Skeletal muscle satellite cell (primary cell): ENCODE measurements around the gene ZNF546. TPM values are rescaled to one million over a fixed set of nuclear protein-coding genes. Genes with fewer than 3 reads are reported as not detected.
"Not testable (repeated sequence)": the region's sequence is repeated elsewhere in the genome, so short reads cannot be mapped to it uniquely, and the experiment has no call there.

Experiments used
- H3K27me3 ChIP-seq: 2 replicates; pipeline ENCODE4 v1.7.0; 2013; ENCODE audit warnings: low read length; ENCODE audit not compliant: control insufficient read depth, insufficient read depth
- H3K36me3 ChIP-seq: 2 replicates; pipeline ENCODE4 v1.7.0; 2013; ENCODE audit warnings: mild to moderate bottlenecking, control low read depth, low read length; ENCODE audit not compliant: insufficient read depth
- H3K4me1 ChIP-seq: 2 replicates; pipeline ENCODE4 v1.7.0; 2013; ENCODE audit warnings: low read length; ENCODE audit not compliant: control insufficient read depth, insufficient read depth
- H3K4me2 ChIP-seq: 2 replicates; pipeline ENCODE4 v1.7.0; 2013; ENCODE audit warnings: mild to moderate bottlenecking, low read length
- H3K4me3 ChIP-seq: 2 replicates; pipeline ENCODE4 v1.7.0; 2013; ENCODE audit warnings: low read length
- H3K9ac ChIP-seq: 2 replicates; pipeline ENCODE4 v1.7.0; 2013; ENCODE audit warnings: mild to moderate bottlenecking, low read depth, low read length, moderate library complexity
- H3K9me3 ChIP-seq: replicated peaks from 2 replicates; pipeline ENCODE4 v1.7.0; 2013; ENCODE audit warnings: mild to moderate bottlenecking, control low read depth, low read length
- total RNA-seq: library from RNA; depleted of rRNA; stranded (reverse); fragments of >200 nt; gene quantifications from 2 replicates; pipeline ENCODE4 v1.2.3, GENCODE V29; 2012; rRNA removed

Gene ZNF546
- 2.0 and 3.0 TPM in 2 replicates for total RNA-seq

DNA sequence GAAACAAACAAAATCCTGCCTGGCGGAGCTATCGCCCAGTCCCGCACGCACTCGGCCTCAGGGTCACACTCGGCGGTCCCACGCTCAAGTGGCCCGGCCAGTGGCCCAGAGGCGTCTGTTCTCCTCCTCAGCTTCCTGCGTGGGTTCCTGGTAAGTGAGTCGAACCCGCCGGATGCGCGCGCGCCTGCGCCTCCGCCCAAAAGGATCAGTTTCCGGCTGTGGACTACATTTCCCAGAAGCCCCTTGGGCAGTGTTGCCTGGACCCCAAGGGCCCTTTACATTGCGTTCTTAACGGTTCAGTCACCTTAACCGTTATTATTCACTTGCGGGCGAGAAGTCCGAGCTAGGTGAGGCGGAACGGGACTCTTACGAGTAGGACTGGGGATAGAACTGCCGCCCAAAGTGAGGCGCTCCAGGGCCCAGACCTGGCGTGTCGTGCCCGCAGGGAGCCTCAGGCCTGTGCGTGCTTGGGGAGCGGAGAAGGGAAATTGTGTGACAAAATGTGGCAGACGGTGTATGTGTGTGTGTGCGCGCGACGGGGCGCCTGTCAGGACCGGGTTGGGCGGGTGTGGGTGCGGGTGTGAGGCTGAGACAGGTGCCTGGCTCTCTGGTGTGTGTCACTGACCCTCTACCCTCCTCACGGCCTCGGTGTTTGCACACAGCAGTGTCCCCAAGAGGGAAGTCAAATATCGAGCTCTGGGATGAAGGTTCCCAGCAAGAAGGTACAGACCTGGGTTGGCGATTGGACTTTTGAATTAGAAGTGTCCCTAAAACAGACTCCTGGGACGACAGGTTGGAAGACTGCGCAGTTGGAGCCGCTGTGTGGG is at the start of gene ZNF546:
Gene ZNF546, plus strand, starts transcription at position 250 of the 827 bp plus-strand sequence. CDS start 1,267 bp downstream, outside the sequence.
- H3K36me3 ChIP-seq, result no peaks in the 10 kb centered on the region
- H3K4me1 ChIP-seq, result peaks cover 25% of the 10 kb centered on the region
- H3K4me2 ChIP-seq, result peak within 1 kb of the TSS; percentile 98
- H3K9me3 ChIP-seq, result no peaks in the 10 kb centered on the region
- peak within 1 kb of the TSS; percentile 92 for H3K4me3 ChIP-seq
- no peaks in the 10 kb centered on the region for H3K27me3 ChIP-seq
- peak within 1 kb of the TSS; percentile 95 for H3K9ac ChIP-seq

DNA sequence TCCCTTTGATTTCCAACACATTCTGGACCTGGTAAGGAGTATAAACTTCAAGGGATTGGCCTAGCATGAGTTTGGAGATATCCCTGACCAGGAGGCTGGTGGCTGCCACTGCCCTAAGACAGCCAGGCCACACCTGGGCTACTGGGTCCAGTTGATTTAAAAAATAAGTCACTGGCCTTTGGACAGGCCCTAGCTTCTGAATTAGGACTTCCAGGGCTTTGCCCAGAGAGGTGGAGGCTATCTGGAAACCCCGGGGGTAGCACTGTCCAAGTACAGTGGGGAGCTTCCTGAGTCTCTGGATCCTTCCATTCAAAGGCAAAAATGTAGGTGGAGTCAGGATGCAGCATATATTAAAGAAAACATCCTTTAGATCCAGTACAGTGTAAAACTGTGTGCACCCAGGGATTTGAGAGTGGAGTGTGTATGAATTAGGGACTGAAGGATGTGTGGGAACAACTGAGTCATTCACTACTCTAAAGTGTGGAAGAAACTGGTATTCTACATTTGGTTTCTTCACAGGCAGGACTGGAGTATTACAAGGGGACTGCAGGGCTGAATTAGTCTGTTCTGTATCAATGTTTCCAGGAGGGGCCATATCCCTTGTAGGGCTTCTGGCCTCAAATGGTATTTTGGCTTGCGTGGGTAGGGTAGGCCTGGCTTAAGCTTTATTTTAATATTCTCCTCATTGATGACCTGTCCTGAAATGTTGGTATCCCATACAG is 47.7 kb upstream of the ZNF546 start:
- Histone ChIP-seq H3K9me3 (no peaks in the 10 kb centered on the region), H3K9ac (no peak overlapping the region), H3K4me1 (no peaks in the 10 kb centered on the region), H3K27me3 (no peaks in the 10 kb centered on the region), H3K36me3 (no peaks in the 10 kb centered on the region), H3K4me3 (no peak overlapping the region), H3K4me2 (no peak overlapping the region)

DNA sequence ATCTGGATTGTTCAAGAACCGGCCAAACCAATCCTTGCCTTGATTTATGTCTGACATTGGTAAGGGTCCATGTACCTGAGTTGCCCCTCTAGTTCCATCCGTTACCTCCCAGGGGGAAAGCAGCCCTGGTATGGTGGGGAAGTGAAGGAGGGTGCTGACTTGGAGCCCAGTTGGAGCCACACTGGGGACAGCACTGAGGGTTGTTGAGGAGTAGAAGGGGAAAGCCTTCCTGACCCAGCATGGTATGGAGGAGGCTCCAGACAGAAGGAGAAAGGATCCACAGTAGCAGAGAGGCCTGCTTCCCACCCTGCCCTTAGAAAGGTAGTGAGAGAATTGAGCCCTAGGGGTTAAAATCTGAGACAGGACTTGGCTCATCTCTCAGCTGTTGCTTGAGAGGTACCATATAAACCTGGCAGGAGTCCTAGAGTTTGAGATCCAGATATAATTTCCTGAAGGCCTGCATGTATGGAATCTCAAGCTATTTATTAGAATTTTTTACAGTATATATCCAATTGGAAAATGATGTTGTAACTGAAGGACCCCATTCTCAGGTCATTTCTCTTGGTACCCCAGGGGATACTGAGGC is 45.7 kb upstream of the ZNF546 start:
- Histone ChIP-seq H3K27me3 (no peaks in the 10 kb centered on the region), H3K4me1 (no peaks in the 10 kb centered on the region), H3K9ac (no peak overlapping the region), H3K36me3 (no peaks in the 10 kb centered on the region), H3K4me3 (no peak overlapping the region), H3K9me3 (no peaks in the 10 kb centered on the region), H3K4me2 (no peak overlapping the region)

DNA sequence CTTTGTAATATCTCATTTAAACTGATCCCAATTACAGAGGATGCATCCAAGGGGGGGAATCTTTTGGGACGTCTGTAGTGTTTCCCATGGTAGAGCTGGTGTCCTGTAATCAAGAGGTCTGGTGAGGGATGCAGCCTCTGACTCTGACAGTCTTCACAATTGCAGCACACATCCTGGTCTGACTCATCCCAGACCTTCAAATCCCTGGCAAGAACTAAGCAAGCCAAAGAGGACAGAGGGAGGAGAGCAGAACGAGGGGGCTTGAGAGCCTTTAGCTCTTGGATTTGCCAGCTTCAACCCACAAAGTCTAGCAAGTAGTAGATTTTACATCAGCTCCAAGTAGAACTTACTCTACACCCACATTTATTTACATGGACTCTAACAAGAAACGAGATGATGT is 45.2 kb upstream of the ZNF546 start:
- Histone ChIP-seq H3K4me3 (no peak overlapping the region), H3K27me3 (no peaks in the 10 kb centered on the region), H3K4me2 (no peak overlapping the region), H3K9me3 (no peaks in the 10 kb centered on the region), H3K4me1 (no peaks in the 10 kb centered on the region), H3K36me3 (no peaks in the 10 kb centered on the region), H3K9ac (no peak overlapping the region)

DNA sequence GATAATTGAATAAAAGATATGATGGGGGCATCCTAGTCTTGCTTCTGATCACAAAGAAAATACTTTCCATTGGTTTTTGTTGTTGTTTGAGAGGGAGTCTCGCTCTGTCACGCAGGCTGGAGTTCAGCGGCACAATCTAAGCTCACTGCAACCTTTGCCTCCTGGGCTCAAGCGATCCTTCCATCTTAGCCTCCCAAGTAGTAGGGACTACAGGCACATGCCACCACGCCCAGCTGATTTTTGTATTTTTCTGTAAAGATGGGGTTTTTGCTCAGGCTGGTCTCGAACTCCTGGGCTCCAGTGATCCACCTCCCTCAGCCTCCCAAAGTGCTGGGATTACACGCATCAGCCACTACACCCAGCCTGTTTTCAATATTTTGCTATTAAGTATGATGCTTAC is 42.9 kb upstream of the ZNF546 start:
- no peak overlapping the region for H3K4me2 ChIP-seq
- no peaks in the 10 kb centered on the region for H3K27me3 ChIP-seq
- H3K36me3 ChIP-seq, result no peaks in the 10 kb centered on the region
- no peak overlapping the region for H3K9ac ChIP-seq
- H3K4me3 ChIP-seq, result no peak overlapping the region
- H3K9me3 ChIP-seq, result no peaks in the 10 kb centered on the region
- no peaks in the 10 kb centered on the region for H3K4me1 ChIP-seq

DNA sequence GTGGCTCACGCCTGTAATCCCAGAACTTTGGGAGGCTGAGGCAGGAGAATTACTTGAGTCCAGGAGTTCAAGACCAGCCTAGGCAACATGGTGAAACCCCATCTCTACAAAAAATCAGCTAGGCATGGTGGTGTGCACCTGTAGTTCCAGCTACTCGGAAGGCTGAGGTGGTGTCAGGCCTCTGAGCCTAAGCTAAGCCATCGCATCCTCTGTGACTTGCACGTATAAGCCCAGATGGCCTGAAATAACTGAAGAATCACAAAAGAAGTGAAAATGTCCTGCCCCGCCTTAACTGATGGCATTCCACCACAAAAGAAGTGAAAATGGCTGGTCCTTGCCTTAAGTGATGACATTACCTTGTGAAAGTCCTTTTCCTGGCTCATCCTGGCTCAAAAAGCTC is 39.0 kb upstream of the ZNF546 start:
- not testable (repeated sequence) for H3K4me3 ChIP-seq, H3K4me2 ChIP-seq, H3K9ac ChIP-seq, H3K9me3 ChIP-seq, H3K36me3 ChIP-seq, H3K27me3 ChIP-seq, H3K4me1 ChIP-seq

DNA sequence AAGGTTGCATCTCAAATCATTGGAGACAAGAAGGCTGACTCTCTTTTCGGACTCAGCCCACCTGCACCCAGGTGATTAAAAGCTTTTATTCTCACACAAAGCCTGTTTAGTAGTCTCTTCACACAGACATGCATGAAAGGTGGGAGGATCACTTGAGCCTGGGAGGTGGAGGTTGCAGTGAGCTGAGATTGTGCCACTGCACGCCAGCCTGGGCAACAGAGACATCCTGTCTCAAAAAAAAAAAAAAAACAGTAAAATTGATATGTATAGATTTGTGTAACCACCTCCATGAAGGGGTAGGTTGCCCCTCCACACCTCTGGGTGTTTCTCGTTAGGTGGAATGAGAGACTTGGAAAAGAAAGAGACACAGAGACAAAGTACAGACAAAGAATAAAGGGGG is 37.9 kb upstream of the ZNF546 start:
- not testable (repeated sequence) for H3K4me3 ChIP-seq

DNA sequence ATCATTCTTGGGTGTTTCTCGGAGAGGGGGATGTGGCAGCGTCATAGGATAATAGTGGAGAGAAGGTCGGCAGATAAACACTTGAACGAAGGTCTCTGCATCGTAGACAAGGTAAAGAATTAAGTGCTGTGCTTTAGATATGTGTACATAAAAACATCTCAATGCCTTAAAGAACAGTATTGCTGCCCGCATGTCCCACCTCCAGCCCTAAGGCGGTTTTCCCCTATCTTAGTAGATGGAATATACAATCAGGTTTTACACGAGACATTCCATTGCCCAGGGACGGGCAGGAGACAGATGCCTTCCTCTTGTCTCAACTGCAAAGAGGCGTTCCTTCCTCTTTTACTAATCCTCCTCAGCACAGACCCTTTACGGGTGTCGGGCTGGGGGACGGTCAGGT is 37.5 kb upstream of the ZNF546 start:
- not testable (repeated sequence) for H3K27me3 ChIP-seq, H3K9ac ChIP-seq, H3K9me3 ChIP-seq, H3K4me2 ChIP-seq, H3K36me3 ChIP-seq, H3K4me1 ChIP-seq, H3K4me3 ChIP-seq

More for the DNA sequence above, 37.9 kb upstream of the ZNF546 start:
- H3K9me3 ChIP-seq, H3K9ac ChIP-seq, H3K4me2 ChIP-seq, H3K4me1 ChIP-seq, H3K27me3 ChIP-seq, H3K36me3 ChIP-seq: not testable (repeated sequence)

DNA sequence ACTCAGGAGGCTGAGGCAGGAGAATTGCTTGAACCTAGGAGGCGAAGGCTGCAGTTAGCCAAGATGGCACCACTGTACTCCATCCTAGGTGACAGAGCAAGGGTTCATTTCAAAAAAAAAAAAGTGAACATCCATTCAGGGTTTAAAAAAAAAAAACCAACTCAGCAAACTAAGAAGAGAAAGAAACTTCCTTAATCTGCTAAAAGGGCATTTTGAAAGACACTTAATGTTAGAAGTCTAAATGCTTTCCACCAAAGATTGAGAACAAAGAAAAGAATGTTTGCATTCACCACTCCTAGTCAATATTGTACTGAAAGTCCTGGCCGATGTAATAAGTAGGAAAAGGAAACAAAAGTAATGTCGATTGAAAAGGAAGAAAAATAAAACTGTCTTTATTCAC is 33.0 kb upstream of the ZNF546 start:
- Histone ChIP-seq H3K4me2 (no peak overlapping the region), H3K4me3 (no peak overlapping the region), H3K36me3 (no peaks in the 10 kb centered on the region), H3K9me3 (no peaks in the 10 kb centered on the region), H3K27me3 (no peaks in the 10 kb centered on the region), H3K4me1 (peaks cover 2% of the 10 kb centered on the region), H3K9ac (no peak overlapping the region)

DNA sequence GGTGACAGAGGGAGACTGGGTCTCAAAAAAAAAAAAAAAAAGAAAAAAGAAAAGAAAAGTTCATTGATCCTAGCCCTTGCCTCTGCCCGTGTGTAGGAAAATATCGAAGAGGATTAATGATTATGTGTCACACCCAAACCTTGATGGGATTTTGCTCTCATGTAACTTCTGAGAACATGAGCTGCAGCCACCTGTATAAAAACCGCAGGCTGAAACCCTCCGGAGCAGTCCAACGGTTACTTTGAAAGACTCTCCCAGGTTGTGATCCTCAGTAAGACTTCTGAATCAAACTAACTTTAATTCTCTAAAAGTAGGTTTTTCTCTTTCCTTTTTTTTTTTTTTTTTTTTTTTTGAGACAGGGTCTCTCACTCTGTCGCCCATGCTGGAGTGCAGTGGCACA is 30.2 kb upstream of the ZNF546 start:
- Histone ChIP-seq H3K9me3 (no peaks in the 10 kb centered on the region), H3K9ac (no peak overlapping the region), H3K4me3 (no peak overlapping the region), H3K4me2 (no peak overlapping the region), H3K4me1 (peaks cover 13% of the 10 kb centered on the region), H3K27me3 (no peaks in the 10 kb centered on the region), H3K36me3 (no peaks in the 10 kb centered on the region)

DNA sequence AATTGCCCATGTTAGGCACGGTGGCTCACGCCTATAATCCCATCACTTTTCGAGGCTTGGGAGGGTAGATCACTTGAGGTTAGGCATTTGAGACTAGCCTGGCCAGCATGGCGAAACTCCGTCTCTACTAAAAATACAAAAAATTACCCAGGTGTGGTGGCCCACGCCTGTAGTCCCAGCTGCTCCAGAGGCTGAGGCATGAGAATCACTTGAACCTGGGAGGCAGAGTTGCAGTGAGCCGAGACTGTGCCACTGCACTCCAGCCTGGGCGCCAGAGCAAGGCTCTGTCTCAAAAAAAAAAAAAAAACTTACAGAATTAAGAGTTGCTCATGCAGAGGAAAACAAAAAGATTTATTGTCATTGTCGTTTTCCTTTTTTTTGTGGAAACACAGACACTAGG is 29.3 kb upstream of the ZNF546 start:
- Histone ChIP-seq H3K27me3 (no peaks in the 10 kb centered on the region), H3K4me2 (no peak overlapping the region)

More for the DNA sequence above, 29.3 kb upstream of the ZNF546 start:
- peaks cover 19% of the 10 kb centered on the region for H3K4me1 ChIP-seq
- peaks cover 3% of the 10 kb centered on the region for H3K36me3 ChIP-seq
- H3K9ac ChIP-seq, result no peak overlapping the region
- H3K4me3 ChIP-seq, result no peak overlapping the region
- H3K9me3 ChIP-seq, result no peaks in the 10 kb centered on the region
